Measurements from ENCODE around the gene TTLL5. TPM values are rescaled to one million over a fixed set of nuclear protein-coding genes. Genes with fewer than 3 reads are reported as not detected.

Gene TTLL5
- total and polyA plus RNA-seq, 7 donors, result 4.6 to 17.2 (median 9.1) TPM

GRCh38 chr14:75972801-75973421, 311.9 kb downstream of the TTLL5 start:
- H3K27ac ChIP-seq, result peak overlapping the region; percentile 24
- ATAC-seq (peak; percentile 71 to 83 (median 80)), DNase-seq (peak in 1 of 2 donors; percentile 65)
- peaks cover 0 to 36% of the 10 kb centered on the region in 2 donors for H3K36me3 ChIP-seq (ENCODE audit: insufficient read depth in 1 of 2, low read depth in 1 of 2)
- no peak overlapping the region for H3K4me3 ChIP-seq
- no peaks in the 10 kb centered on the region for H3K9me3 ChIP-seq
- no peaks in the 10 kb centered on the region for H3K27me3 ChIP-seq (ENCODE audit: insufficient read depth in 3 of 3, low read length in 2 of 3)
- WGBS, 3 donors, result 16 to 29% (median 17%) methylated on average over 7 of the region's 7 CpGs
- no peak for TF ChIP-seq CTCF (IDR thresholded peaks at IDR 0.05)
- peaks cover 24% of the 10 kb centered on the region for H3K4me1 ChIP-seq
- intact Hi-C loops (cut with DNase I), result loop anchor here in 1 of 2 donors (10.0 kb wide), 1 partner anchor 168 kb away; no protein-coding TSS in a partner anchor

GRCh38 chr14:75976826-75977581, 316.0 kb downstream of the TTLL5 start:
- intact Hi-C loops (cut with DNase I), result loop anchor here in 1 of 2 donors (5.0 to 10.0 kb wide), 2 partner anchors 35 to 172 kb away; no protein-coding TSS in a partner anchor
- 63 to 77% (median 70%) methylated on average over 8 of the region's 8 CpGs for WGBS, 3 donors
- H3K4me1 ChIP-seq, result peaks cover 33% of the 10 kb centered on the region
- H3K9me3 ChIP-seq, result no peaks in the 10 kb centered on the region
- no peaks in the 10 kb centered on the region for H3K36me3 ChIP-seq (ENCODE audit: insufficient read depth in 1 of 2, low read depth in 1 of 2)
- no peak overlapping the region for H3K4me3 ChIP-seq
- H3K27ac ChIP-seq, result no peak overlapping the region
- no peak for TF ChIP-seq CTCF (IDR thresholded peaks at IDR 0.05)
- DNase-seq (no peak), ATAC-seq (no peak)
- no peaks in the 10 kb centered on the region for H3K27me3 ChIP-seq (ENCODE audit: insufficient read depth in 3 of 3, low read length in 2 of 3)

GRCh38 chr14:75977582-75977943, 316.5 kb downstream of the TTLL5 start:
- no peak for TF ChIP-seq CTCF (IDR thresholded peaks at IDR 0.05)
- Histone ChIP-seq H3K36me3 (ENCODE audit: insufficient read depth in 1 of 2, low read depth in 1 of 2) (no peaks in the 10 kb centered on the region), H3K27me3 (ENCODE audit: insufficient read depth in 3 of 3, low read length in 2 of 3) (no peaks in the 10 kb centered on the region), H3K27ac (peak overlapping the region; percentile 31), H3K4me1 (peaks cover 28% of the 10 kb centered on the region), H3K9me3 (no peaks in the 10 kb centered on the region), H3K4me3 (peak overlapping the region; percentile 79)
- intact Hi-C loops (cut with DNase I), result loop anchor here in 1 of 2 donors (5.0 to 10.0 kb wide), 2 partner anchors 35 to 173 kb away; no protein-coding TSS in a partner anchor
- no peak for DNase-seq
- WGBS, 3 donors, result 41 to 59% (median 46%) methylated on average over 3 of the region's 3 CpGs
- no peak for ATAC-seq

- intact Hi-C loops (cut with DNase I), result loop anchor here (2.0 to 10.0 kb wide), 3 partner anchors 36 to 173 kb away; no protein-coding TSS in a partner anchor
Measured at GRCh38 chr14:75978249-75978731, 317.2 kb downstream of the TTLL5 start.

More at GRCh38 chr14:75978249-75978731, 317.2 kb downstream of the TTLL5 start:
- no peak for TF ChIP-seq CTCF (IDR thresholded peaks at IDR 0.05)
- H3K9me3 ChIP-seq, result no peaks in the 10 kb centered on the region
- no peaks in the 10 kb centered on the region for H3K27me3 ChIP-seq (ENCODE audit: insufficient read depth in 3 of 3, low read length in 2 of 3)
- no peak overlapping the region for H3K27ac ChIP-seq
- peak overlapping the region; percentile 79 for H3K4me3 ChIP-seq
- peaks cover 25% of the 10 kb centered on the region for H3K4me1 ChIP-seq
- WGBS, 3 donors, result 66 to 74% (median 72%) methylated on average over 10 of the region's 10 CpGs
- DNase-seq (no peak), ATAC-seq (no peak)
- no peaks in the 10 kb centered on the region for H3K36me3 ChIP-seq (ENCODE audit: insufficient read depth in 1 of 2, low read depth in 1 of 2)
